Spleen (tissue), 11 donors: ENCODE results near the gene SCGB1D2. TPM values are rescaled to one million over a fixed set of nuclear protein-coding genes. Genes with fewer than 3 reads are reported as not detected.

Experiments used
- DNase-seq: peaks from one replicate; pipeline ENCODE4 v3.0.0-alpha.2; 2020
- H3K27ac ChIP-seq, 8 donors: fragments of 200-600 bp; sonication (generic) in 7 of 8; 1 replicate in 4 of 8; 2 replicates in 4 of 8; pipeline versions ENCODE4 v1.5.0 to v1.8.0; 2016 to 2021; ENCODE audit warnings: inconsistent platforms in 4 of 8, mild to moderate bottlenecking in 4 of 8, moderate library complexity in 1 of 8
- H3K27me3 ChIP-seq, 7 donors: fragments of 200-600 bp; sonication (generic) in 6 of 7; replicated peaks in 1 of 7; 1 replicate in 4 of 7; 2 replicates in 3 of 7; pipeline versions ENCODE4 v1.5.0 to v1.8.0; 2016 to 2021; ENCODE audit warnings: inconsistent platforms in 3 of 7, mild to moderate bottlenecking in 1 of 7
- H3K36me3 ChIP-seq, 6 donors: fragments of 200-600 bp; sonication (generic) in 5 of 6; 1 replicate in 4 of 6; 2 replicates in 2 of 6; pipeline versions ENCODE4 v1.5.0 to v1.8.0; 2016 to 2021; ENCODE audit warnings: inconsistent platforms in 2 of 6
- H3K4me1 ChIP-seq, 6 donors: fragments of 200-600 bp; sonication (generic) in 5 of 6; 1 replicate in 3 of 6; 2 replicates in 3 of 6; pipeline versions ENCODE4 v1.5.0 to v1.8.0; 2016 to 2021; ENCODE audit warnings: inconsistent platforms in 3 of 6
- H3K4me3 ChIP-seq, 8 donors: fragments of 200-600 bp; sonication (generic) in 7 of 8; 1 replicate in 4 of 8; 2 replicates in 4 of 8; pipeline versions ENCODE4 v1.5.0 to v1.8.0; 2016 to 2021; ENCODE audit warnings: inconsistent platforms in 4 of 8, mild to moderate bottlenecking in 4 of 8, moderate library complexity in 2 of 8
- H3K9me3 ChIP-seq, 8 donors: fragments of 200-600 bp; sonication (generic) in 7 of 8; 1 replicate in 4 of 8; 2 replicates in 4 of 8; pipeline versions ENCODE4 v1.5.0 to v1.8.0; 2016 to 2021; ENCODE audit warnings: inconsistent platforms in 4 of 8
- CTCF ChIP-seq, 11 experiments: fragments of 200-600 bp in 7 of 11; fragments of 450-650 bp in 4 of 11; sonication (generic) in 4 of 11; IDR thresholded peaks in 8 of 11; conservative IDR thresholded peaks in 3 of 11; 1 replicate in 7 of 11; 2 replicates in 4 of 11; pipeline versions ENCODE4 v1.4.0 to v1.8.0; 2016 to 2021; ENCODE audit warnings: antibody characterized with exemption in 11 of 11, inconsistent platforms in 4 of 11, mild to moderate bottlenecking in 1 of 11
- POLR2A ChIP-seq, 3 donors: fragments of 450-650 bp; IDR thresholded peaks; one replicate each; pipeline ENCODE4 v1.5.1; 2017; ENCODE audit warnings: antibody characterized with exemption in 3 of 3, mild to moderate bottlenecking in 1 of 3
- POLR2AphosphoS5 ChIP-seq, 3 donors: sonication (generic); formaldehyde crosslinking; IDR thresholded peaks; one replicate each; pipeline ENCODE4 v1.5.1; 2017; ENCODE audit warnings: antibody characterized with exemption in 3 of 3
- WGBS, 5 donors: extraction: QIAGEN DNeasy Blood & Tissue Kit in 3 of 5; methylation state at CpG; one replicate each; pipeline versions ENCODE4 v1.1.5 to v1.1.7; 2013 to 2018; 5-methylcytosine and 5-hydroxymethylcytosine counted together
- intact Hi-C: fragments of 100-400 bp; cut with DNase I; formaldehyde crosslinking; loops from one replicate; pipeline ENCODE4 v1.15.0; 2023; ENCODE audit warnings: low total_unique reads
- polyA plus RNA-seq, 3 donors: library from polyadenylated mRNA; stranded (reverse); fragments of 200-250 nt; gene quantifications; one replicate each; pipeline ENCODE4 v1.2.1, GENCODE V29; 2013
- total RNA-seq, 7 donors: library from RNA; depleted of rRNA in 3 of 7; stranded (reverse); fragments of >200 nt in 3 of 7; fragmentation: NEBNext Ultra II Directional in 4 of 7; extraction: Animal tissue kit (Norgen Biotek cat#: 25700) in 4 of 7; gene quantifications; one replicate each; pipeline versions ENCODE4 v1.1.0 to v1.2.1, GENCODE V29; 2016 to 2021
- donor health status: healthy with polysubstance abuse.
- donor health status: DM: no; HTN: no; CAD: no; lungs with moderate emphysema.
- donor health status: DM: no; HTN: no; CAD: no.
- donor health status: Bipolar disorder and iron deficiency.
- donor health status: healthy.
- donor health status: DM: no; HTN: no; CAD: no.
- donor health status: DM: yes; HTN: yes; CAD: no.

The SCGB1D2 gene
- total and polyA plus RNA-seq, 10 donors = not detected

- DNase-seq = no peak
- no peak overlapping the region for H3K4me3 ChIP-seq
- intact Hi-C loops = no loop called here
- 82 to 91% (median 86%) methylated on average over 2 of the region's 2 CpGs for WGBS, 5 donors
- H3K36me3 ChIP-seq = no peaks in the 10 kb centered on the region
- TF ChIP-seq CTCF (IDR thresholded peaks at IDR 0.05 in 8 of 11, conservative IDR thresholded peaks at IDR 0.05 in 3 of 11) (no peak), POLR2A (IDR thresholded peaks at IDR 0.05) (no peak), POLR2AphosphoS5 (IDR thresholded peaks at IDR 0.05) (no peak)
- peaks cover 3 to 38% (median 30%) of the 10 kb centered on the region in 8 donors for H3K9me3 ChIP-seq
- no peak overlapping the region for H3K27ac ChIP-seq
- H3K27me3 ChIP-seq = peaks cover 0 to 7% (median 0%) of the 10 kb centered on the region in 7 donors
- H3K4me1 ChIP-seq = no peaks in the 10 kb centered on the region
Measured at GRCh38 chr11:62256281-62256680, 14.2 kb downstream of the SCGB1D2 start.

- 71 to 78% (median 75%) methylated on average over 6 of the region's 6 CpGs for WGBS, 5 donors
- Histone ChIP-seq H3K36me3 (no peaks in the 10 kb centered on the region), H3K27me3 (peaks cover 0 to 7% (median 0%) of the 10 kb centered on the region in 7 donors), H3K27ac (no peak overlapping the region), H3K9me3 (no peaks in the 10 kb centered on the region), H3K4me1 (no peaks in the 10 kb centered on the region), H3K4me3 (no peak overlapping the region)
- intact Hi-C loops = no loop called here
- TF ChIP-seq CTCF (IDR thresholded peaks at IDR 0.05 in 8 of 11, conservative IDR thresholded peaks at IDR 0.05 in 3 of 11) (no peak), POLR2A (IDR thresholded peaks at IDR 0.05) (no peak), POLR2AphosphoS5 (IDR thresholded peaks at IDR 0.05) (no peak)
- no peak for DNase-seq
Measured at GRCh38 chr11:62260261-62260953, 18.4 kb downstream of the SCGB1D2 start.

DNA sequence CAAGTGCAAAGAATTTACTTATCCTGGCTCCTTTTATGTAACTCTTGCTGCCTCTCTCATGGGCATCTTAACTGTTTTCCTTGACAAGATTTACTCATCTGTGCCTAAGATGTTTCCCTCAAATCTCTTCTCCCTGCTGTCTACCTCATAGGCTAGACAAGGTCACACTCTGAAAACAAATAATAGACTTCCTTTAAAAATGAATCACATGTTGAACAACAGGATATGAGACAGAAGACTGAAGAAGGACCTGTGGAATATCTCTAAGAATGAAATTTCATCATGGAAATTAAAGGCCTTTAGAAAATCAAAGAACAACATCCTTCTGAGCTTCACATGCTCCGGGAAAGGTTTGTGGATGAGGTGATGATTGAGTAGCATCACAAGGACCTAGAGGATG is 22.0 kb downstream of the SCGB1D2 start:
- Histone ChIP-seq H3K9me3 (no peaks in the 10 kb centered on the region), H3K27ac (no peak overlapping the region), H3K4me1 (no peaks in the 10 kb centered on the region), H3K4me3 (no peak overlapping the region), H3K27me3 (peaks cover 0 to 7% (median 0%) of the 10 kb centered on the region in 7 donors), H3K36me3 (no peaks in the 10 kb centered on the region)
- WGBS, 5 donors = 71 to 91% (median 80%) methylated on average over 1 of the region's 1 CpG
- TF ChIP-seq POLR2AphosphoS5 (IDR thresholded peaks at IDR 0.05) = no peak
- TF ChIP-seq POLR2A (IDR thresholded peaks at IDR 0.05) = no peak
- TF ChIP-seq CTCF (IDR thresholded peaks at IDR 0.05 in 8 of 11, conservative IDR thresholded peaks at IDR 0.05 in 3 of 11) = no peak
- DNase-seq = no peak
- intact Hi-C loops = no loop called here

GRCh38 chr11:62266558-62266957 is 24.5 kb downstream of the SCGB1D2 start:
- intact Hi-C loops = no loop called here
- DNase-seq = no peak
- H3K27ac ChIP-seq = no peak overlapping the region
- TF ChIP-seq POLR2A (IDR thresholded peaks at IDR 0.05) = no peak
- no peak for TF ChIP-seq CTCF (IDR thresholded peaks at IDR 0.05 in 8 of 11, conservative IDR thresholded peaks at IDR 0.05 in 3 of 11)
- no peak for TF ChIP-seq POLR2AphosphoS5 (IDR thresholded peaks at IDR 0.05)
- 66 to 80% (median 76%) methylated on average over 4 of the region's 4 CpGs for WGBS, 5 donors
- H3K27me3 ChIP-seq = peaks cover 0 to 8% (median 0%) of the 10 kb centered on the region in 7 donors
- no peaks in the 10 kb centered on the region for H3K9me3 ChIP-seq
- no peaks in the 10 kb centered on the region for H3K4me1 ChIP-seq
- no peaks in the 10 kb centered on the region for H3K36me3 ChIP-seq
- no peak overlapping the region for H3K4me3 ChIP-seq
